ENCODE results near the gene CAMK1D.

- no peak for TF ChIP-seq CTCF (IDR thresholded peaks at IDR 0.05)
- TF ChIP-seq POLR2A (IDR thresholded peaks at IDR 0.05): no peak
Measured at GRCh38 chr10:12521423-12521822, 172.1 kb downstream of the CAMK1D start.
